HG02852 (cell line): ENCODE results near the gene DLGAP4.

Experiments
- ATAC-seq: cut with Tn5 transposase; IDR thresholded peaks from one replicate; pipeline ENCODE4 v1.9.1; 2021; ENCODE audit warnings: mild to moderate bottlenecking, moderate library complexity; ENCODE audit not compliant: unreplicated experiment

DLGAP4 gene

DNA sequence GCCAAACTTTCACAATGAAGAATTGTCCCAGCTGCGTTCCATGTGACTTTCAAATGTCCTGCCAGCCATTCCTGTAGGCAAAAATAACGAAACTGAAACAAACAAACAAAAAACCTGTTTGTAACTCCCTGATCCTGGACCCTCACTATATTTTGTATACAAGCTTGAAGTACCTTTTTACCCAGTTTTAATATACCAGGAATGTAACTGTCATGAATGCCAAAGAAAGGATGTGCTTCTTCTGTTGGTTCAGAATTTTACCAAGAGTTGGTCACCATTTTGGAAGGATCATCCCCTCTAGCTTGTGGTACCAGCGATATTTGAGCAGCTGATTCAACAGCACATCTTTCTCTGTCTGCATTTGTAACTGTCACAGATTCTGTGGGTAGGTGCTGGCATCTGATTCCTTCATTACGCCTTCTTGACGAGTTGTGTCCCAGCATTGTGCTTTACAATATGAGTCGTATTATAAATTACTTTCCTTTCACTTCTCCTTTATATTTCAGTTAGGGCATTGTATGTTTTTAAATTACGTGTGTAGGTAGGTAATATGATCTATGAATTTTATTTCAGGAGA, 93.9 kb downstream of the DLGAP4 start:
- ATAC-seq: no peak

DNA sequence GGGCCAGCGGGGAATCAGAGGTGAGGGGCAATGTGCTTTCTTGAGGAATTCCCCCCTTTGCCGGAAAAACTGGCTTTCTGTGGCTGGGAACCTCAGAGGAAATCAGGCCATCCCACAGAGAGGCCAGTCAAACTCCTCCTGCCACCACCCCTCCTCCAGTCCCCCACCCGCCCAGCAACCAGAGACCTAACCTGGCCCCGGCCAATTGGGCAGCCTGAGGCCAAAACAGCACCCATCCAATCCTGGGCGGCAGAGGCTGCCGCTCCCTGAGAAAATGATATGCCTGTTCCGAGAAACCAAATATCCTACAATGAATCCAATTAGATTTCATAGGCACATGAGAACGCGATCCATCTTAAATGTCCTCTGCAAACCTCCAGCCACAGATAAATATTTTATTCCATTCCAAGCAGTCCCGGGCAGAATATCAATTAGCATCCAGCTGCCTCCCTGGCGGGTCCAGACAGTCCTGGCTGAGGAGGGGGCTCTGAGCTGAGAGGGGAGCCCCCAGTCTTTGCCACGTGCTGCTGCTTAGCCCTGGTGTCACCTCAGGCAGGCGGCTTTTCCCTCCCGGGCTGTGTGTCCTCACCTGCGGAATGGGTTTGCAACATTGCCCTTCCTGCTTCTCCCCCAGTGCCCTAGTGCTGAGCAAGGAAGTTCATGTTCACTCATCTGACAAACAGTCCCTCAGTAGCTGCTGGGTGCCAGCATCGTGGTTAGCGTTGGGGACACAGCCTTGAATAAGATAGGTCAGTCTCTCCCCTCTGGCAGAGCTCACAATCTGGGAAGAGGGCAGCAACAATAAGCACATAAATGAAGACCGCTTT, 95.0 kb downstream of the DLGAP4 start:
- ATAC-seq: no peak

DNA sequence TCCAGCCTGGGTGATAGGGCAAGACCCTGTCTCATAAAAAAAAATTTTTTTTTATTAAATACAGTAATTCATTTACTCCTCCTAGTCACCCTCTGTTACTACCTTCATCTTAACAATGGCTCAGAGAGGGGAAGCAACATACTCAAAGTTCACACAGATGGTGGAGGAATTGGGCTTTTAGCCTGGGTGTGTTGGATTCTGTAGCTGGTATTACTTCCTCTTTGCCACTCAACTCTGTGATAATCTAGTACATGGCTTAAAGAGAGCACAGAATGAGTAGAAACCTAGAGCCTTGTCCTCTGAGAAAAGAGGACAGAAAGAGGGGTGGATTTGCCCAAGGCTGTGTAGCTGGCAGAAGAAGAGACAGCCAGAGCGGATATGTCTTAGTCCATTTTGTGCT, 96.6 kb downstream of the DLGAP4 start:
- no peak for ATAC-seq

DNA sequence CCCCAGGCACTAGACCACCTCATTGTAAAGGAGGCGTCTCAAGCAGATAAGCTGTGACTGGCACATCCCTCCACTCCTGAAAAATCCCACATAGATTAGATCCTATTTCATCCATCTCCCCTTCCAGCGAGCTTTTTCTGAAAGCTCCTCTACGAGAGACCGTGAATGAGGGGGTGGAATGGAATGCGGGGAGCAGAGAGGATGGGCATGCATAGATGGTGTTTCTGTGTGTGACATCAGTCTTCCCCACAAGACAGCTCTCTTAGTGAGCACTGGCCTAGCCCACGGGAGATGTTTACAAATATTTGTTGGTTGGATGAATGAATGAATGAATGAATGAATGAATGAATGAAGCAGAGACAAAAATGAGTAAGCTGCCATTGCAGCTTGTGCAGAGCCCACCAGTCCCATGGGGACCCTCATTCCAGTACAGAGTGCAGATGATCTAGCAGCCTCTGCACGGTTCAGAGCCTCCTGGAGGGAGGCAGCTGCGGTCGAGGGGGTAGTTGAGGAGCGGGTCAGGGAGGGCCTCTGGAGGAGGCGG, 98.4 kb downstream of the DLGAP4 start:
- no peak for ATAC-seq

DNA sequence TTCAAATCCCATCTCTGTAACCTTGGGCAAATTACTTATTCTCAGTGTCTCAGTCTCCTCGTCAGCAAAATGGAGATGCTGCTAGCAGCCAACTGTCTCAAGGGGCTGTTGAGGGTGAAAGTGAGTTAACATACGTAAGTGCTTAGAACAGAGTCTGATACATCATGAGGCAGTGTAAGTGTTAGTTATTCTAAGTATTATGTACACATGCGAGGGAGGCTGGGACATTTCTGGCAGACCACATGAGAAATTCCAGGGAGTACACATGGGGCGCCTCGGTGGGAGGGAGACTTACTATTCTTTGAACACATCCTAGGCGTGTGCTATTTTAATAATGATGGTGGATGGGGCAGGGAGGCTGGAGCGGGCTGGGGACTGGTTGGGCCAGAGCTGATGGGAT, 99.1 kb downstream of the DLGAP4 start:
- no peak for ATAC-seq

DNA sequence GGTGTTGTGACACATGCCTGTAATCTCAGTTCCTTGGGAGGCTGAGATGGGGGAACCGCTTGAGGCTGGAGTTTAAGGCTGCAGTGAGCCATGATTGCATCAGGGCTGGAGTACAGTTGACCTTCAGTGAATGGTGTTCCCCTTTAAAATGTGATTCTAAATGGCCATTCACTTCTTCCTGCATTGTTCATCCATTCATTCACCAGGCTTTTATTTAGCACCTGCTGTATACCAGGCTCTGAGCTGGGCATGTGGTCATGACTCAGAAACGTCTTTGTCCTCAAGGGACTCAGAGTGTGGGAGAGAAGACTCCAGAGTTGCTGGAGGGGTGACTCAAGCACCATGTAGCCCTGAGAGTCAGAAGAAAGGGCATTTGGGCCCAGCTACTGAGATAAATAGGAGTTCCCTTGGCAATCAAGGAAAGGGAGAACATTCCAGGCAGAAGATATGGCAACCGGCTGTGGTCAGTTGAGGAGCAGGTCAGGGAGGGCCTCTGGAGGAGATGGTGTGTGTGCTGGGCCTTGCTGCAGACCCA, 101.1 kb downstream of the DLGAP4 start:
- no peak for ATAC-seq

DNA sequence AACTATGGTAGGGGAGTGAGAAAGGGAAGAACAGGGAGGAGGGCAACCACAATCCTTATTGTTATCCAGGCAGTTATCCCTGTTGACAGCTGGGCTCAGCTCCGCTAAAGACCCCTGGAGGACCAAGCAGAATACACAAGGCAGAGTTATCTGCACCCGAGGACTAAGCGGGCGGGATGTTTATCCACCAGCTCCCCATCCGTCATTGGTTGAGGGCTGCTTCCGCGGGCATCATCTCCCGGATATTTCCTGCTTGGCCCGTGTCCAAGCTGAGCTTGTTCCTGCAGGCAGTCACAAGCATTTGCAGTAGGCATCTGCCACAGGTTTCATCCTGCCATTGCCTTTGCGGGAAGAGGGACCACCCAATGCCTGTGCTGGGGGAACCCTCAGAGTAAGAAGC, 102.1 kb downstream of the DLGAP4 start:
- no peak for ATAC-seq

DNA sequence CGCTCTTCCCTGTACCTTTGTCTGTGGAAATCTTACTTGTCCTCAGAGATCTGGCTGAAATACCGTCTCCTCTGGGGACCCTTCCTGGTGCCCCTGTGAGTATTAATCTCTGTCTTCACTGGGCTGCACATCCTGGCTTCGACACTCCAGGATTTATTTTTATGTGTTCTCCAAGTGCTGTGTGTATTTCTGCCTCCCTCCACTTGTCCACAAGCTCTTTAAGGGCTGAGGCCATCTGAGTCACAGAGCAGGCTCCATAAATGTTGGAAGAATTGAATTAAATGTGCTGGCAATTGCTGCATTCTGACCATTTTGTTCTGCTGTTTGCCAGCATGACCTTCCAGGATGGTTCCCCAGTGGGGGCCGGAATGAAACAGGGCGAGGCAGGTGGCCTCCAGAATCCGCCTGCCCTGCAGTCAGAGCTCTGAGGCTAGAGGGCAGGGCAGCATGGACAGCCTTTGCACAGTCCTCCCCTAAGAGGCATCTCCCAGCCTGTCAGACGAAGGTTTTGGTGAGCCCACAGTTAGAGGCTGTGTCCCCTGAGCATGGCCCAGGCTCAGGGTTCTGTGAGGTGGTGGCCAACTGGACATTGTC, 105.8 kb downstream of the DLGAP4 start:
- no peak for ATAC-seq

DNA sequence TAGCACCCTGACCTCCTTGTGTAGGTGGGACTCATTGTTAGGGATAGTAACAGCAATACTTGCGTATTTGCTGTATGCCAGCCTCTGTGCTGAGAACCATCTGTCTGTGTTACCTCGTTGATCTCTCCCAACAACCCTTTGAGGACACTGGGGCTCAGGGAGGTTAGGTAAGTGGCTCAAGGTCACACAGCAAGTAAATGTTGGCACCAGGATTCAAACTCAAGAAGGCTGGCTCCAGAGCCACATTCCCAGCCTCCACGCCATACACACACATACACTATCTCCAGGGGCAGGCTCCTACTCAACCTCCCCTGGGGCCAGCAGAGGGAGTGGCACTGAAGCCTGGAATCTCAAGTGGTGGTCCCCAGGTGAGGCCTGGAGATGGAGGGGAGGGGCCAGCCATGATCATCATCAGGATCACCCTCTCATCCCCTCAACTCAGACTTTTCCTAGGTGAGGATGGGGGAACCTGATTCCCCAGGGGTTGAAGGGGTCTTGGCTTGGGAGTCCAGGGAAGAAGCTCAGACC, 109.4 kb downstream of the DLGAP4 start:
- no peak for ATAC-seq

DNA sequence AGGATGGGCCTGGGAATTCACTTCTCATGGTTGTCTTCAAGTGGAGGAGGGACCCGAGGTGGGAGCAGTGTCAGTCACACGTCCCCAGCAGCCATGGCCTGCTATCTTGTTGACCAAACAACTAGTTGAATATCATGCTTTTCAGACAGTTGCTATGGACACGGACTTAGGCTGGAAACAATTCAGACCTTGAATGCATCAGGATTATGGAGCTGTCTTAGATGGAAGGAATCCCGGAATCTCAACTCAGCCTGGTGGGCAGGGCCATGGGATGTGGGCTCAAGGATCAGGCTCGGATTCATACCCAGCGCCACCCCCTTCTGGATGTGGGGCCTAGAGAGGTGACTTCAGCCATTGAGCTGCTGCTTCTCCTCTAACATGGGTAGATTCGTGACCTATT, 112.6 kb downstream of the DLGAP4 start:
- no peak for ATAC-seq

DNA sequence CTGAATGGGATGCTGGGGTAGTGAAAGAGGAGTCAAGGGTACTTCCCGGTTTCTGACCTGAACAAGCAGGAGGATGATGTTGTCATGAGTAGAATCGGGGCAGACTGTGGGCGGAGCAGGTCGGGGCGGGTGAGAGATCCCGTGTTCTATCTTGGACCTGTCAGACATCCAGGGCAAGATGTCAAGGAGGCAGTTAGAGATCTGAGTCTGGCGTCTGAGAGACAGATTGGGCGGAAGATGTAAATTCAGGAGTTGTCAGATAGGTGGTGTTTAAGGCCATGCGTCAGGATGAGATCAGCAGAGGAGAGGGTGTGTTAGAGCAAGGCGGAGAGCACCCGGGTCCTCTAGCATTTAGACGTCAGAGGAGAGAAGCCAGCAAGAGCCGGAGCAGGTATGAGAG, 115.5 kb downstream of the DLGAP4 start:
- ATAC-seq: no peak

DNA sequence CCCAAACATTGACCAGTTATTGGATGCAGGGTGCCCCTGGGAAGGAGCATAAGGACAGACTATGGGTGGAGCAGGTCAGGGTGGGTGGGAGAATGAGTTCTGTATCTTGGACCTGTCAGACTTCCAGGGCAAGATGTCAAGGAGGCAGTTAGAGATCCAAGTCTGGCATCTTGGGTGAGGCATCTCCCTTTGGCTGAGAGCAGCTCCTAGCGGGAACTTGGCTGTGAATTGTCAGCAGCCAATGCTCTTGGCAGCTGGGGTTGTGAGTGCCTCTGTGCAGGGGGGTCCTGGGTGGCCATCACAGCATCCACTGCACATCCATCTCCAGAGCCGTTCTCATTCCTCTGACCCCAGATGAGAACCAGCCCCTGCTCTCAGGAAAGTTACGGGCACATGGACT, 118.2 kb downstream of the DLGAP4 start:
- ATAC-seq: no peak

DNA sequence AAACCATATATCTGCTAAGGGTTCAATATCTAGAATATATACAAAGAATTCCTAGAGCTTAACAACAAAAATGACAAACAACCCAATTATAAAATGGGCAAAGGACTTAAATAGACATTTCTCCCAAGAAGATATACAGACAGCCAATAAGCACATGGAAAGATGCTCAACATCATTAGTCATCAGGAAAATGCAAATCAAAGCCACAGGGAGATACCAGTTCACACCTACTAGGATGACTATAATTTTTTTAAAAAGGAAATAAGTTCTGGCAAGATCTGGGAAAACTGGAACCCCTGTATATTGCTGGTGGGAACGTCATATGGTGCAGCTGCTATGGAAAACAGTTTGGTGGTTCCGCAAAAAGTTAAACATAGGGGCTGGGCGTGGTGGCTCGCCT, 119.0 kb downstream of the DLGAP4 start:
- ATAC-seq: no peak

DNA sequence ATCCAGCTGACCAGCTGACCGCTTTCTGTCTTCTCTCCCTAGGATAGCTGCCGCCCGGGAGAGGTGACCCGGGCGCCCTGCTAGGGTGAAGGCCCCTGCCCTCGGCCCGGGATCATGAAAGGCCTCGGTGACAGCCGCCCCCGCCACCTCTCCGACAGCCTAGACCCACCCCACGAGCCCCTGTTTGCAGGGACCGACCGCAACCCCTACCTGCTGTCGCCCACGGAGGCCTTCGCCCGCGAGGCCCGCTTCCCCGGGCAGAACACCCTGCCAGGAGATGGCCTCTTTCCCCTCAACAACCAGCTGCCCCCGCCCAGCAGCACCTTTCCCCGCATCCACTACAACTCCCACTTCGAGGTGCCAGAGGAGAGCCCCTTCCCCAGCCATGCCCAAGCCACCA, 125.5 kb downstream of the DLGAP4 start:
- no peak for ATAC-seq

DNA sequence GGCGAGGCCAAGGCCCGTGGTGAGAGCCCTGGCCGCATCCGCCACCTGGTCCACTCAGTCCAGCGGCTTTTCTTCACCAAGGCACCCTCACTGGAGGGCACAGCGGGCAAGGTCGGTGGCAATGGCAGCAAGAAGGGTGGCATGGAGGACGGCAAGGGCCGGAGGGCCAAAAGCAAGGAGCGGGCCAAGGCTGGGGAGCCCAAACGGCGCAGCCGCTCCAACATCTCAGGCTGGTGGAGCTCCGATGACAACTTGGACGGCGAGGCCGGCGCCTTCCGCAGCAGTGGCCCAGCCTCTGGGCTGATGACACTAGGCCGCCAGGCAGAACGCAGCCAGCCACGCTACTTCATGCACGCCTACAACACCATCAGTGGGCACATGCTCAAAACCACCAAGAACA, 126.0 kb downstream of the DLGAP4 start:
- no peak for ATAC-seq

DNA sequence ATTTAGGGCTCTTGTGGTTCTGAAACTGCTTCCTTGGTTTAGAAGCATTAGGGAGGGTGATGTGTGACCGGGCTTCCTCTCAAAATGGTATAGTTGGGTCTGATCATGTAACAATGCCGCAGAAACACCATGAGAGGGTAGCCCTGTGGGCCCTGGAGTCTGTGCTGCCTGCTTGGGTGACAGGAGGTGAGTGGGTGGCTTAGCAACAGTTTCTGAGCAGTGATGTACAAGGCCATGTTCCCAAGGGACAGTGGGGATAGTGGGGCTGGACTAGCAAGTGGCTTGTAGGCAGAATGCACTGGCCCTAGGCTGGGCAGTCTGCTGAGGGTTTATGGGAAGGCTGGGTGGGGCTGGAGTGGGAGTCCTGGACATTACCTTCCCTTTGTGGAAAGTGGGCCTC, 128.2 kb downstream of the DLGAP4 start:
- ATAC-seq: no peak

DNA sequence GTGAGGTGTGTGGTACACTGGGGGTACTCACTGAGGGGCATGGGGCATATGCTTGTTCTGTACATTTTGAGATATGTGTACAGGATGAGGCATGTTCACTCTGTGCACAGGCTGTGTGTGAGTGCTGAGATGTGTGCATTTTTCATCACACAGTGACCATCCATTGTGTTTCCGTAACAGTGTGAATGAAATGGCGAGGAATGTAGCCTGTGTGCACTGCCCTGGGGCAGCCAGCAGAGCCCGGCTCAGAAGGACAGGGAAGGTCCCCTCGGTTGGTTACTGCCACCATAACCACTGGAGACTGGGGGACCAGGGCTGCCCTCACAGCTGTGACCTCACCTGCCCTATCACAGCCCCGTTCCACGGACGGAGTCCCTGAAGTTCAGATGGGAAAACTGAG, 129.0 kb downstream of the DLGAP4 start:
- ATAC-seq: no peak

DNA sequence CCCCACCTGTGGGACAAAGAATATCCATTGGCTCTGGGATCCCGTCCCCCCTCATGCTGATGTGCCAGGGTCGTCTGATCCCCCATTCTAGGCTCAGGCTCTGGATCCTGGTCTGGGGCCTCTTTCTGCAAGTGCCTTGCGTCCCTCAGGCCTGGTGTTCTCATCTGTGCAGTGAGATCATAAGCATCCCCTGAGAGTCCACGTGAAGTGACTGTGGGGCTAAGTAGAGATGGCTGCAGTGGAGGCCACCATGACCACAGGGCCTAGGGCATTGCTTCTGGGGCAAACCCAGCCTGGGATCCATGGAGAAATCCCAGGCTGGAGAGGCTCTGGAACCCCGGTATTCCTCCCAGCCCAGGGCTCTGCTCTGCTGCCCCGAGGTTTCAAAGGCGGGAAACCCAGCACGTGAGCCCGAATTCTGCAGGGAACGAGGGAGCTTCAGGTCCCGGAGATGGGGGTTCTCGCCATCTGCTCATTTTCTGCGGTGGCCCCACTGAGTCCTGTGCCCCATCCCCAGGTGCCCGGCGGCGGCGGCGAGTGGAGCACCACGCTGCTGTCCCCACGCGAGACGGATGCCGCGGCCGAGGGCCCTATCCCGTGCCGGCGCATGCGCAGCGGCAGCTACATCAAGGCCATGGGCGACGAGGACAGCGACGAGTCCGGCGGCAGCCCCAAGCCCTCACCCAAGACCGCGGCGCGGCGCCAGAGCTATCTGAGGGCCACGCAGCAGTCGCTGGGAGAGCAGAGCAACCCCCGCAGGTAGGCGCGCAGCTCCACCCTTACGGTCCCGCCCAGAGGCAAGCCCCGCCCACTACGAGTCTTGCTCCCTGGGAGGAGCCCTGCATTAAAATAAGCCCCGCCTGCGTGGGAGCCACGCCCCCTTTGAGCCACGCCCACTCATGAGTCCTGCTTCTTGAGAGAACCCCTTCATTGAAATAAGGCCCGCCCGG, 129.7 kb downstream of the DLGAP4 start:
- no peak for ATAC-seq

DNA sequence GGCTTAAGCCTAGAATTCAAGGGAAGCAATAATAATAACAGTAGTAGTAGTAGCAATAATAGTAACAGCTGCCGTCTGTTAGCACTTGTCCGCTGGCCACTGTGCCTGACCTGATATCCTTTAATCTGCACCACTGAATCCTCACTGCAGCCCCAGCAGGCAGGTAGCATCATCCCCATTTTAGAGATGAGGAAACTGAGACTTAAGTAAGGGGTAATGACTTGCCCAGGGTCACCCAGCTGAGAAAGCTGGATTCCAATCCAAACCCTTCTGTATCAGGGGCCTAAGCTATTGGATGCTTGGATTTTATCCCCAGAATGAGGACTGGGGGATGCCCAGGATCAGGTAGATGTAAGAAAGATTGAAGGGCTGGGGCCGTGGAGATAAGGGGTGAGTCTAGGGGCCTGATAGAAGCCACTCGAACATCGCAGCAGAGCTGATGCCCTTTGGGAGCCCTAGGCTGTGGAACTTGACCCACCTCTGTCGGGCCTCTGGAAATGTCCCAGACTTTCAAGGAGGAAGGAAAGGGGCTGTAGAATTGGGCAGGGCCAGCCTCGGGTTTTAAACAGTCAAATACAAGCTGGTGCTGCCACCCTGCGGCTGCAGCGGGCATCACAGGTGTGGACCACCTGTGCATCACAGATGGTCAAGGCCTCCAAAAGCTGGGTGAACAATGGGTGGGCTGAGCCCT, 133.0 kb downstream of the DLGAP4 start:
- no peak for ATAC-seq

DNA sequence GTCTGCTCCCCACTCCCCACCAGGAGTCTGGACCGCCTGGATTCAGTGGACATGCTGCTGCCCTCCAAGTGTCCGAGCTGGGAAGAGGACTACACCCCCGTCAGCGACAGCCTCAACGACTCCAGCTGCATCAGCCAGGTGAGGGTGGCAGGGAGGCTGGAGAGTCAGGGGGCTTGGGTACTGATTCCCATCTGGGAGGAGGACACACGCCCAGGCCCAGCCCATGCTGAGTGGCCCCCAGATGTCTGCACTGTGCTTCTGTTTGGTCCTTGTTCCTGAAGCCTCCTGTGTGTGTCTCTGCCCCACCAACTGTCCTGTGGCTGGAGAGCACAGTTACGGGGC, 133.6 kb downstream of the DLGAP4 start:
- ATAC-seq: no peak
